ENCODE results near the gene EPB41L5.
"Not testable (repeated sequence)": the region's sequence is repeated elsewhere in the genome, so short reads cannot be mapped to it uniquely, and the experiment has no call there.

GRCh38 chr2:120121337-120121736, 108.5 kb downstream of the EPB41L5 start:
- not testable (repeated sequence) for TF ChIP-seq CTCF, POLR2A (IDR thresholded peaks at IDR 0.05)
